GM12891 (cell line): ENCODE results near the gene SLC9C2. TPM values are rescaled to one million over a fixed set of nuclear protein-coding genes. Genes with fewer than 3 reads are reported as not detected.
"Not testable (repeated sequence)": the region's sequence is repeated elsewhere in the genome, so short reads cannot be mapped to it uniquely, and the experiment has no call there.

Experiments
- DNase-seq: peaks from one replicate; pipeline ENCODE4 v3.0.0; 2011; ENCODE audit warnings: low spot score; ENCODE audit not compliant: insufficient read length
- FAIRE-seq: peaks from 2 replicates; lab custom pipeline; 2011; peaks lifted over from hg19 to GRCh38; lab: Jason Lieb, UNC
- PAX5 ChIP-seq: IDR thresholded peaks from 2 replicates; pipeline ENCODE4 v1.6.1; 2011; ENCODE audit warnings: low read length, moderate library complexity, mild to moderate bottlenecking; ENCODE audit not compliant: insufficient read depth, severe bottlenecking
- POLR2A ChIP-seq: IDR thresholded peaks from 2 replicates; pipeline ENCODE4 v1.6.1; 2011; ENCODE audit warnings: low read depth, low read length, control low read depth
- POLR2AphosphoS5 ChIP-seq: IDR thresholded peaks from 2 replicates; pipeline ENCODE4 v1.6.1; 2011; ENCODE audit warnings: low read depth, low read length, control low read depth
- POU2F2 ChIP-seq: IDR thresholded peaks from 2 replicates; pipeline ENCODE4 v1.6.1; 2011; ENCODE audit warnings: low read depth, mild to moderate bottlenecking, control low read depth, low read length, moderate library complexity
- SPI1 ChIP-seq: IDR thresholded peaks from 2 replicates; pipeline ENCODE4 v1.6.1; 2011; ENCODE audit warnings: low read depth, low read length, control low read depth
- TAF1 ChIP-seq: IDR thresholded peaks from 2 replicates; pipeline ENCODE4 v1.6.1; 2011; ENCODE audit warnings: low read depth, low read length, control low read depth
- polyA plus RNA-seq: library from polyadenylated mRNA; unstranded; fragments of >200 nt; gene quantifications from one replicate; pipeline ENCODE4 v1.2.1, GENCODE V29; 2012; ENCODE audit warnings: low read depth, missing spikeins, inconsistent platforms; ENCODE audit not compliant: missing spikeins

The SLC9C2 gene
- not detected for polyA plus RNA-seq

- TF ChIP-seq POLR2A (no peak), POU2F2 (no peak), SPI1 (no peak), TAF1 (no peak), POLR2AphosphoS5 (no peak), PAX5 (no peak)
- FAIRE-seq (no peak), DNase-seq (no peak)
These were observed at the start of gene SLC9C2 for GRCh38 chr1:173603056-173603591. Gene SLC9C2, minus strand, starts transcription at chr1:173603072. Its CDS starts 1,296 bp downstream, at chr1:173601776.

- DNase-seq = no peak
- FAIRE-seq = no peak
- no peak for TF ChIP-seq POLR2AphosphoS5
- TF ChIP-seq SPI1 = no peak
- TF ChIP-seq TAF1 = no peak
- TF ChIP-seq POLR2A = no peak
- no peak for TF ChIP-seq PAX5
- TF ChIP-seq POU2F2 = no peak
These were observed 46.2 kb upstream of the SLC9C2 start for GRCh38 chr1:173648880-173649605.

- no peak for DNase-seq
- TF ChIP-seq SPI1 (no peak), POLR2AphosphoS5 (no peak), PAX5 (no peak), POLR2A (no peak), POU2F2 (no peak), TAF1 (no peak)
- no peak for FAIRE-seq
These were observed 43.8 kb upstream of the SLC9C2 start for GRCh38 chr1:173646656-173647055.

- DNase-seq, FAIRE-seq: not testable (repeated sequence)
These were observed 39.7 kb upstream of the SLC9C2 start for GRCh38 chr1:173642450-173643139.

GRCh38 chr1:173639102-173639501, 36.2 kb upstream of the SLC9C2 start:
- no peak for DNase-seq
- no peak for FAIRE-seq

GRCh38 chr1:173638043-173639021, 35.5 kb upstream of the SLC9C2 start:
- no peak for FAIRE-seq
- no peak for DNase-seq
- TF ChIP-seq TAF1 (no peak), POU2F2 (no peak)

More at GRCh38 chr1:173639102-173639501, 36.2 kb upstream of the SLC9C2 start:
- TF ChIP-seq POLR2A = no peak
- no peak for TF ChIP-seq TAF1
- TF ChIP-seq PAX5 = no peak
- TF ChIP-seq SPI1 = no peak
- no peak for TF ChIP-seq POU2F2
- no peak for TF ChIP-seq POLR2AphosphoS5

GRCh38 chr1:173637236-173638042, 34.6 kb upstream of the SLC9C2 start:
- not testable (repeated sequence) for FAIRE-seq, DNase-seq

- DNase-seq = no peak
- FAIRE-seq = no peak
- TF ChIP-seq PAX5 (no peak), POLR2AphosphoS5 (no peak), TAF1 (no peak), POU2F2 (no peak), POLR2A (no peak), SPI1 (no peak)
These were observed 32.2 kb upstream of the SLC9C2 start, which contains the start of gene TEX50 for GRCh38 chr1:173635116-173635515. Gene TEX50, plus strand, starts transcription at chr1:173635338. Its CDS starts 184 bp downstream, at chr1:173635522.

GRCh38 chr1:173628888-173629287, 26.0 kb upstream of the SLC9C2 start:
- no peak for FAIRE-seq
- no peak for DNase-seq
- TF ChIP-seq SPI1 (no peak), POLR2A (no peak), TAF1 (no peak), POLR2AphosphoS5 (no peak), PAX5 (no peak), POU2F2 (no peak)
